ENCODE results near the gene PHOX2B. TPM values are rescaled to one million over a fixed set of nuclear protein-coding genes. Genes with fewer than 3 reads are reported as not detected.

Gene PHOX2B
- total and polyA plus RNA-seq, 2 of the 8 experiments (the other 6 are each of a cell fraction or from before 2014, with no cell fraction given) = not detected

DNA sequence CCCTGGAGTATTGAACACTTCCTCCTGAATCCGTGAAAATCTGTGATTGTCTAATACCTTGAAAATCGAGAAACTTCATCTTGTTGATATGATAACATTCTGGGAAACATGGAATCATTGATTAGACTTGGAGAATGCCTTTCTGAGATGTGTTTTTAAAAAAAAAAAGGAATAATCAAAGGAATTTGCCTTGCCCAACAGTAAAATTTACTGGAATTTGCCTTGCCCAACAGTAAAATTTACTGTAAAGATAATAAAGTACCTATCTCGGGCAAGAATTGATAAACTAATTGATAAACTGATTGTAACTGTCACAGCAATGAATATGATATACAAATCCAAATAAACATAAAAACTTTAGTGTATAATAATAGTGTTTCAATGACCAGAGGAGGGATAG, 44.7 kb downstream of the PHOX2B start:
- no peak overlapping the region for H3K18ac ChIP-seq (ENCODE audit: extremely low read depth, low read length)
- no peak overlapping the region for H2AFZ ChIP-seq (ENCODE audit: low read length)
- H3K56ac ChIP-seq (replicated peaks; ENCODE audit: insufficient read length, low read depth, low read length) = no peak overlapping the region
- H3K79me1 ChIP-seq (ENCODE audit: low read depth, low read length) = no peaks in the 10 kb centered on the region
- no peak overlapping the region for H3K4me3 ChIP-seq (ENCODE audit: extremely low read depth in 1 of 4, insufficient read depth in 2 of 4, low read depth in 3 of 4, low read length in 4 of 4)
- H3K14ac ChIP-seq (ENCODE audit: insufficient read length) = no peak overlapping the region
- H3K23me2 ChIP-seq (ENCODE audit: low read depth, low read length) = no peaks in the 10 kb centered on the region
- H2BK15ac ChIP-seq (ENCODE audit: low read length) = no peak overlapping the region
- H3K36me3 ChIP-seq (ENCODE audit: control insufficient read depth in 2 of 4, insufficient read depth in 4 of 4, low read length in 3 of 4) = no peaks in the 10 kb centered on the region
- ChIA-PET CTCF (ENCODE audit: partially characterized antibody) (interaction anchor here (1.1 to 3.6 kb wide), 3 partner anchors 23 to 184 kb away, joined by 3 to 20 read pairs (median 4); no protein-coding TSS in a partner anchor), POLR2A (ENCODE audit: partially characterized antibody) (no interaction called here)
- H3K27me3 ChIP-seq (replicated peaks in 1 of 4; ENCODE audit: control insufficient read depth in 3 of 4, extremely low read depth in 1 of 4, insufficient read depth in 3 of 4, low read length in 3 of 4) = no peaks in the 10 kb centered on the region; a peak in 1 of 7 replicates
- no peak overlapping the region for H3K23ac ChIP-seq (ENCODE audit: insufficient read length)
- no peak for DNase-seq (ENCODE audit: low read depth in 1 of 2, low spot score in 2 of 2)
- no peak overlapping the region for H2AK5ac ChIP-seq (ENCODE audit: low read depth, low read length)
- no peak overlapping the region for H4K91ac ChIP-seq (replicated peaks; ENCODE audit: insufficient read length, low read length)
- H4K20me1 ChIP-seq (replicated peaks in 1 of 2; ENCODE audit: control insufficient read depth in 1 of 2, insufficient read depth in 2 of 2, low read length in 2 of 2) = no peaks in the 10 kb centered on the region
- no peaks in the 10 kb centered on the region for H3K79me2 ChIP-seq (ENCODE audit: control insufficient read depth in 1 of 2, insufficient read depth in 2 of 2, low read length in 2 of 2)
- H2BK12ac ChIP-seq (ENCODE audit: low read depth, low read length) = no peak overlapping the region
- H4K8ac ChIP-seq (ENCODE audit: extremely low read depth, insufficient read depth, low read length) = no peak overlapping the region
- no peak overlapping the region for H2BK5ac ChIP-seq (ENCODE audit: low read depth, low read length)
- H2BK20ac ChIP-seq (ENCODE audit: low read length) = no peak overlapping the region
- 95% methylated on average over 3 of the region's 3 CpGs; no CpG with 5 or more reads in 1 of the 2 experiments for WGBS, 2 experiments (ENCODE audit: extremely low coverage in 1 of 2, insufficient coverage in 1 of 2, insufficient read length in 1 of 2, insufficient replicate concordance in 2 of 2, low coverage in 1 of 2, low lambda C conversion rate in 2 of 2, missing lambda C conversion rate in 1 of 2)
- no peak overlapping the region for H2BK120ac ChIP-seq (replicated peaks; ENCODE audit: low read depth, low read length)
- H3K9ac ChIP-seq (replicated peaks in 1 of 4; ENCODE audit: extremely low read depth in 1 of 4, low read depth in 3 of 4, low read length in 3 of 4) = no peak overlapping the region
- H3K27ac ChIP-seq (ENCODE audit: low read depth, low read length) = no peak overlapping the region
- H3K4me1 ChIP-seq (replicated peaks in 1 of 4; ENCODE audit: control insufficient read depth in 3 of 4, insufficient read depth in 4 of 4, low read length in 3 of 4) = no peaks in the 10 kb centered on the region
- H3K4me2 ChIP-seq (ENCODE audit: insufficient read depth in 1 of 2, low read depth in 2 of 2, low read length in 2 of 2) = no peak overlapping the region
- H3K4ac ChIP-seq (replicated peaks; ENCODE audit: insufficient read length, low read depth, low read length) = no peak overlapping the region
- H3K9me3 ChIP-seq (ENCODE audit: insufficient read depth in 2 of 2, low read depth in 1 of 2, low read length in 1 of 2) = no peaks in the 10 kb centered on the region
- FAIRE-seq = no peak
- H4K5ac ChIP-seq (ENCODE audit: insufficient read length, low read depth, low read length) = no peak overlapping the region
- TF ChIP-seq CREB1 (IDR thresholded peaks at IDR 0.05) = no peak
